Endometrial microvascular endothelial cells (primary cell): ENCODE data around the gene PPP1R7. TPM values are rescaled to one million over a fixed set of nuclear protein-coding genes. Genes with fewer than 3 reads are reported as not detected.
"Not testable (repeated sequence)": the region's sequence is repeated elsewhere in the genome, so short reads cannot be mapped to it uniquely, and the experiment has no call there.

Experiments used
- in situ Hi-C: cut with HindIII; loops from 2 replicates; pipeline ENCODE4 v1.10.0; 2017; ENCODE audit warnings: low sequenced_read_pairs, low pct_unique_long_range_greater_than_20kb; ENCODE audit errors: inconsistent ontology term
- total RNA-seq: library from RNA; depleted of rRNA; stranded (reverse); fragments of >200 nt; gene quantifications from one replicate; pipeline ENCODE4 v1.2.3, GENCODE V29; 2015; ENCODE audit errors: inconsistent ontology term

Gene PPP1R7, protein sequence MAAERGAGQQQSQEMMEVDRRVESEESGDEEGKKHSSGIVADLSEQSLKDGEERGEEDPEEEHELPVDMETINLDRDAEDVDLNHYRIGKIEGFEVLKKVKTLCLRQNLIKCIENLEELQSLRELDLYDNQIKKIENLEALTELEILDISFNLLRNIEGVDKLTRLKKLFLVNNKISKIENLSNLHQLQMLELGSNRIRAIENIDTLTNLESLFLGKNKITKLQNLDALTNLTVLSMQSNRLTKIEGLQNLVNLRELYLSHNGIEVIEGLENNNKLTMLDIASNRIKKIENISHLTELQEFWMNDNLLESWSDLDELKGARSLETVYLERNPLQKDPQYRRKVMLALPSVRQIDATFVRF
- 83.4 TPM for total RNA-seq

DNA sequence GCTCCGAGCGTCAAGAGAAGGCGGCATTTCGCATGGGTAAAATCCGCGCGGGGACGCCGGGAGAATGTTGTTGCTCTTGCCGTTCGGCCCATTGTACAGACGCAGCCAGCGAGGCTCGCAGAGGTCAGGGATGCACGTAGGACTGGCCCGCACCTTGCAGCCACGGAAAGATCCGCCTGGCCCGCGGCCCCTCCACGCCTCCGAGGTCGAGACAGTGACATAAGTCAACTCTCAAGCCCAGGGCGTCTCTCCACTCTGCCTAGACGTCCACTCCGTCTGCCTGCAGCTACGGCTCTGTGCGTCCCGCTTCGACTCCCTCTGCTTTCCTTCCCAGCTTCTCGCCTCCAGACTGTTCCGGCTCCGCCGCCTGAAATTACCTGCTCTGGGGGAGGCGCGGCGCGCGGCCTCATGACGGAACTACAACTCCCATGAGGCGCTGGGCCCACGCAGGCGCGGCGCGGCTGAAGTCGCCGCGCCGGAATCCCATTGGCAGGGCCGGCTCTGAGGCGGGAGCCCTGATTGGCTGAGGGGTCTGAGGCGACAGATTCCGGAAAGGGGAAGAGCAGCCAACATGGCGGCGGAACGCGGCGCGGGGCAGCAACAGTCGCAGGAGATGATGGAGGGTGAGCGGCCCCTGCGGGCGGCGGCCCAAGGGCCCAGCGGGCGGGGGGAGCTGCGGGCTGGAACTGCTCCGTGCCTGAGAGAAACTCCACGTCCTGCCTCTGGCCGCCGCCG, at the start of gene PPP1R7:
Gene PPP1R7, plus strand, starts transcription at position 543 of the 735 bp plus-strand sequence. Its CDS starts 29 bp downstream, at position 572.
- in situ Hi-C loops: no loop called here

DNA sequence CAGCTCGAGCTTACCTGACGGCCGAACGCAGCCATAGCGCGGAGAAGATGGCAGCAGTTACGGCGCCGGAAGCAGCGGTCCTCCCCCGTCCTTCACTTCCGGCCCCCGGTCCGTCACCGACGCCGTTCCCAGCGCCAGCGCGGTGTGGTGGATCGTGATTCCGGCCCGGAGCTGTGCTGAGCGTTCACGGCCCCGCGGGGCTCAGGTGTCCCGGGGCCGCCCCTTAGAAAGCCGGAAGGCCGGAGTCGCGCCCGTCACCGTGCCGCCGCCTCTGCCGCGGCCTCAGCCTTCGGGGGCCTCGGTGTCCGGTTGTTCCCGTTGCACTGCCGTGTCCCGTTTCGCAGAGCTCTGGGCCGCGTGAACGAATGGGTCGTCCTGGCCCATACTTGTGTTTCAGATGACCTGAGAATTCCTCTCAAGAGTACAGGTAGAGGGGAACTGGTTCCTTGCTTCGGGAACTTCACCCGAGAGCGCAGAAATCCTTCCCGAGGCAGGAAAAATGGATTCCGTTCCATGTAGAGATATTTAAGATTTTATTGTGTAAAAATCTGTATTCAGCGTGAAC, 47.9 kb upstream of the PPP1R7 start, which contains the start of gene MTERF4:
Gene MTERF4, minus strand, starts transcription at position 49 of the 565 bp plus-strand sequence. Its CDS starts 14 bp downstream, at position 35.
- in situ Hi-C loops: no loop called here

DNA sequence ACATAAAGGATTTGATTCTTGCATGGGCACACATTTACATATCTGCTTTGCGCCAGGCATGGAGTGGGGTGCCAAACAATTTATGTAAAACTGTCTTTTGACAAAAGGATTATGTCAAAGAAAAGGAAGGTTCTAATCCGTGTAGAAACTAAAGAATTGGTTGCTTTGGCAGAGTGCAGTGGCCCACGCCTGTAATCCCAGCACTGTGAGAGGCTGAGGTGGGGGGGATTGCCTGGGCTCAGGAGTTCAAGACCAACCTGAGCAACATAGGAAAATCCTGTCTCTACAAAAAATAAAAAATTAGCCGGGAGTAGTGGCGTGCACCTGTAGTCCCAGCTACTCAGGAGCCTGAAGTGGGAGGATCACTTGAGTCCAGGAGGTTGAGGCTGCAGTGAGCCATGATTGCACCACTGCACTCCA, 47.1 kb upstream of the PPP1R7 start:
- in situ Hi-C loops: no loop called here

DNA sequence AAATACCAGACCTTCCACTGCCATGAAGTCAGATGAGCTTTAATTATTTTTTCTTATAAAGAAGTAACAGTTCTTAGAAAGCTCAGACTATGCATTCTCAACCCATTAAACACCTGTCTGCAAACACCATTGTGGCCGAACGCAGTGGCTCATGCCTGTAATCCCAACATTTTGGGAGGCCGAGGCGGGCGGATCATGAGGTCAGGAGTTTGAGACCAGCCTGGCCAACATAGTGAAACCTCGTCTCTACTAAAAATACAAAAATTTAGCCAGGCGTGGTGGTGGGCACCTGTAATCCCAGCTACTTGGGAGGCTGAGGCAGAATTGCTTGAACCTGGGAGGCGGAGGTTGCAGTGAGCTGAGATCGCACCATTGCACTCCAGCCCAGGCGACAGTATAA, 45.7 kb upstream of the PPP1R7 start:
- in situ Hi-C loops: not testable (repeated sequence)

DNA sequence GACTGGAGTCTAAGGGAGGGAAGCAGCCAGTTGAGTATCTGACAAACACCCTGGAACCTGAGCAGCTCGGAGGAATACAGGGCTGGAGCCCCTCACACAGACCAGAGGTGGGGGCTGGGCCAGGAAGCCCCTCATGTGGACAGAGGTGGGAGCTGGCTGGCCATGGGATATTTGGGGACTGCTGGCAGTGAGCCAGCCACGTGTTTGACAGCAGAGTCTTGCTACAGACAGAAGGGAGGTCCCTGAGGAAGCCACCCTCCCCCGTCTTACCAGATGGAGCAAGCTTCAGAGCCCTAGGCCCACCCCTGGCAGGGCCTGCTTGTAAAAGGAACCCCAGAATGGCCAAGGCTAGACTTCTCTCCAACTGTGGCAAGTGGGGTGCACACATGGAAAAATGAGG, 44.6 kb upstream of the PPP1R7 start:
- in situ Hi-C loops: no loop called here

DNA sequence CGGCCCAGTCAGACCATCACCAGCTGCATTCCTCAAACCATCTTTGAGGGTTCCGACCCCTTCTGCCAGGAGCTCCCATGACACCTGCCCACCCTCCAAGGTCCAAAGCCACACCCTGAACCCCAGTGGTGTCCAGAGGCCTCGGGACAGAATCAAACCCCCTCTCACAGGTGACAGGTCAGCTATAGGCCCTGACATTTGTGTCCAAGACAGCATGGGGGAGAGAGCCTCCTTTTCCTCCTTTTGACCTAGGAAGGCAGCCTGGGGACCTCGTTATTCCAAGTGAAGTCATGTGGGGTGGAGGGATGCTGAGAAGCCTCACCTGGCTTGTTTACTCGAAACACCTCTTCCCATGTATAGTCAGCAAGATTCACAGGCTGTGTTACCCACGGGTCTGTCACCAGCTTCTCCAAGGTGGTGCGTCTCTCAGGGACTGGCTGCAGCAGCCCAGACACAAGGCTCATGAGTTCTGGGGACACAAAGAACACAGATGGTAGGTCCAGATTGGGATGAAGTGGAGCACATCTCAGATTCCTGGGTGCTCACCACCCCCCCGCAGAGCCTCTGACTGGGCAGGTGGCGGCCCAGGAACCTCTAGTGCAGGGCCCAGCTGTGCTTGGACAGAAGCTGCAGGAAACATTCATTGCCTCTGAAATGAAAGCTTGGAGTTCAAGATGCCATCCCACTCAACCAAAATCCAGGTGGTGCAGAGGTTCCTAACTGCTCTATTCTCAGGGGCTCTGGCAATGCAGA, 43.1 kb upstream of the PPP1R7 start:
- in situ Hi-C loops: no loop called here

DNA sequence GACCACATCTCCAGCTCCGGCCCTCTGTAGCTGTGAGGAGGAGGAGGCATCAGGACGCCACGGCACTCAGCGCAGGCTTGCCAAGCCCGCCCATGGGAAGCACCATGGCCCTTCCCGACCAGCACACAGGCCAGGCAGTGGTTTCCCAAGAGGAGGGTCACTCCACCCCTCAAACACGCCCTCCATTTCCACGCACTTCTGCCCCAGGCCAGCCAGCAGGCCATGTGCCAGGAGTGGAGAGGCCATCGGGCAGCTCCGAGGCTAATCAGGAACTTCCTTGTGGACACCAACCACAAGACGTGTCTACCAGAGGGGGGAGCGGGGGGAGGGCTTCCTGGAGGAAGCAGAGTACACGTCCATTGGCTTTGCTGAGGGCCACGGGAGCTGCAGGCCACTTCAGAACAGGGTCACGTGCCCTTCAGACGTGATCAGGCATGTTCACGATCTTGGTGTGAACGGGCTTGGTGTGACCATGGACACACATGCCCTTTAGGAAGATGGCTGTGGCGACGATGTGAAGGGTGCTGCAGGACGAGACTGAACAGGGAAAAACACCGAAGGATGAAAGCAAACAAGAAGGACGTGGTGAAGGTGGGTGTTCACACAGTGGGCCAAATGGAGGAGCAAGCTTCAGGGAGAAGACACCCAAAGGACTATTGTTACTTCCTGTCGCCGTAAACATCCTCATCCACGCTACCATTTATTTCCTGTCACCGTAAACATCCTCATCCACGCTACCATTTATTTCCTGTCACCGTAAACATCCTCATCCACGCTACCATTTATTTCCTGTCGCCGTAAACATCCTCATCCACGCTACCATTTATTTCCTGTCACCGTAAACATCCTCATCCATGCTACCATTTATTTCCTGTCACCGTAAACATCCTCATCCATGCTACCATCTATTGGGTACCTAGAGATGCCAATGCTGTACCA, 41.7 kb upstream of the PPP1R7 start:
- in situ Hi-C loops: no loop called here

DNA sequence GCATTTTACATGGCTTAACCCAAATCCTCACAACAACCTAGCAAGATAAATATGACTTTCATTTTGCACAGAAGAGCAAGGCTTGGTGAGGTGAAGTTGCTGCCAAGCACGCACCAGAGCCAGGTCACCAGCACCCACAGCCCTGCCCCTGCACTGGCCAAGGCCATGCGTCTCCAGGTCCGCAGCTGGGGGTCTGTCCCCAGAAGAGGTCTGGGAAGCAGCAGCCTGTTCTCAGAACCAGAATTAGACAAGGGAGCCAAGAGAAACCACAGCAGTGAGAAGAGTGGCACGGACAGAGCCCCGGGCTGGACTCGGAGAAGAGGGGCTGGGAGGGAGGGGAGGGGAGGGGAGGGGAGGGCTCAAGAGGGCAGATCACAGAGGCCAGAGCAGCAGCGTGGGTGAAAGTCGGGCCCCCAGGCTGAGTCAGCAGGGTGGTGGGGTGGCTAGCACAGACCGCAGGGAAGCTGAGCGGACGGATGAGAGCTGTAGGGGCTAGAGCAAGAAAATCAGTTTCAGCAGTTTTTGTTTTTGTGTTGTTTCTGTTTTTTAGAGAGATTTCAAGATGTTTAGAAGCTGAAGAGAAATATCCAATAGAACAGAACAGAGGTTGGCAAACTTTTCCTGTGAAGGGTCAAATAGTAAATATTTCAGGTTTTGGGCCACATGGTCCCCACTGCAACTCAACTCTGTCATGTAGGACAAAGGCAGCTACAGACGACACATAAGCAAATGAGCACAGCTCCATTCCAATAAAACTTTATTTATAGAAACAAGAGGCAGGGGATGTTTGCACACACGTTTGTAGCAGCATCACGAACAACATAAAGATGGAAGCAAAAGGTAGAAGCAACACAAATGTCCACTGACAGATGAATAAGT, 40.8 kb upstream of the PPP1R7 start:
- in situ Hi-C loops: no loop called here

DNA sequence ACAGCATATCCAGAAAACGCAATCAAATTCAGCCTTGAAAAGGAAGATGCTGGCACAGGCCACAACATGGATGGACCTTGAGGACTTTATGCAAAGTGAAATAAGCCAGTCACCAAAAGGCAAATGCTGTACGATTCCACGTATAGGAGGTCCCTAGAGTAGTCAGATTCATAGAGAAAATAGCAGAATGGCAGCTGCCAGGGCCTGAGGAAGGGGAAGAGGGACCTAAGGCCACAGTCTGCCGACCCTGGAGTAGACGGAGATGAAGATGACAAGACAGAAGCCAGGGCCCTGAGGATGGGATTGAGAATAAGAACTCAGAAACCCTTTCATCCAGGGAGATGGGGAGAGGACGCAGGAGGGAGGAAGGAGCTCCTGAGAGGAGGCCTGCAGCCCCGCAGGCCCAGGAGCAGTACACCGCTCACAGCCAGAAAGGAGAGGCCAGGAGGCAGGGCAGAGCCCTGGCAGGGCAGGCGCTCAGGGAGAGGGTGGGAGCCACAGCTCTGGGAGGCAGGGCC, 40.1 kb upstream of the PPP1R7 start:
- in situ Hi-C loops: no loop called here

DNA sequence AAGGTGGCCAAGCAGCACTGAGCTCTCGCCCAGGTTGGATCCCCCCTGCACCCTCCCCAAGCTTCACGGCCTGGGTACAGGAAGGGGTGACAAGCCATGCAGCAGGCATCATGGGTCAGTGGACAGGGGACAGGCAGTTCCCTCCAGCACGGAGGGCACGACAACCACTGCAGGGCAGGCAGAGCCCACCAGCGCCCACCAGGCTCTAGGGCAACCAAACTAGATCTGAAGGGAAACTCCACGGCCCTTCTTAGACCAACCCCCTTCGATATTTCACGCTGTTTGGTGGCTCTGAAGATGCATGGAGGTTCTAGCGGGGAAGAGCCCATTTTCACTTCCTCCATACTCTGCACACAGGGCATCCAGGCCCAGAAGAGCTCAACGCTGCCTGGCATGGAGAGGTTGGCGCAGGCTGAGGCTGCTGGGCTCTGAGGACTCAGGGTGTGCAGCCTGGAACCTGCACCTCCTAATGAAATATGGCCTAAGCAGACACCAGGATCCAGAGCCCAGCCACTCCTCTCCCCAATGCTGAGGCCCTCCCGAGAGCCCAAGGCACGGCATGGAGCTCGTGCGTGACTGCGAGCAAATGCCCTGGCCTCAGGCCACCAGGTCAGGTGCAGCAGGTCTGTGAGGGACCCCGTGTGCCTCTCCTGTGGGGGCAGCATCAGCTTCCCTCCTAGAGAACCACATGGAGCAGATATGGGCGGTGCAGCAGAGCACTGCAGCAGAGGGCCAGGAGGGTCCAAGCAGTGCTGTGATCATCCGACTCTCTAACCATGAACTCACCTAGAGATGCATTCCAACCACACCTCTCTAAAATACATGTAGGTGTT, 39.4 kb upstream of the PPP1R7 start:
- in situ Hi-C loops: no loop called here

DNA sequence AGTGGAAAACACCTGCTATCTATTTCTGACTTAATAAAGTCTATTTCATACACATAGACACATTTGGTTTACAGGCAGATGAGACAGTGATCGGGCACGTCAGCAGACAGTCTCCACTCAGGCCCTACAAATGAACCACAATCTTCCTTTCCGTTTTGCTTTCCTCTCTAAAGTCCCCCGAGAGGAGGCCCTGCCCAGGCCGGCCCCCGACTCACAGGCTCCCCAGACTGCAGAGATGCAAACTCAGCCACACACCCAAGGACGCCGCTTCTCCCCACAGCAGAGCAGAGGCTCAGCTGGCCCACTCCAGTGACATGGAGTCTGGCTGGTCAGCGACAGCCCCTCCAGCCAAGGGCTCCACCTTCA, 38.8 kb upstream of the PPP1R7 start:
- in situ Hi-C loops: no loop called here

DNA sequence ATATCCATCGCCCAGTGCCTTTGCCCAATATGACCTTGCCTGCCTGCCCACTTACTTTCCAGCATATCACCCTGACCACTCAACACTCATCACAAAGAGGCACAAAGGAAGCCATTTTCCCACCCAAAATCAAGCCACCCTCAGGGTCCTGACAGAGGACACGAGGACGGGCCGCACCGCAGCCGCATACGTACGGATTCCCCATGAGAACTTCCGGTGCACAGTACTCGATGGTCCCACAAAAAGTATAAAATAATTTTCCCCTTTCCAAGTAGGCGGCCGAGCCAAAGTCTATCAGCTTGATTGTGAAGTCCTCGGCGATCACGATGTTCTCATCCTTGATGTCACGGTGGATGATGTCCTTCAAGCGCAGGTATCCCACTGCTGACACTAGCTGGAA, 38.2 kb upstream of the PPP1R7 start:
- in situ Hi-C loops: no loop called here

DNA sequence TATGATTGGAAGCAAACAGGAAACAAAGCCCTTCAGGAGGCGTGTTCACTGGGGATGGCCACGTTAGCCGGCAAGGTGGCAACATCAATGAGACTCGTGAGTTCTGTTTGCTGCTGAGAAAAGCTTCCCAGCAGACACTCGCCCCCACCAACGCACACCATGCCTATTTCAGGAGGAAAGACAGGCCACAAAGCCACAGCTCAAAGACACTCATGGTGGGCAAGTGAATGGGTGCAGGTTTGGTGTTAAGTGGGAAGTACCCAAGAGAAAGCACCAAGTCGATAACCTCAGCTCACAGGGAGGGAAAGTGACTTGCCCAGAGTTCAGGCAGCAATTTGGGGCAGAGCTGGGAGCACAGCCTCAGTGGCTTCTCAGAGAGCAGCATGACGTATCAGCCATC, 37.7 kb upstream of the PPP1R7 start:
- in situ Hi-C loops: no loop called here

DNA sequence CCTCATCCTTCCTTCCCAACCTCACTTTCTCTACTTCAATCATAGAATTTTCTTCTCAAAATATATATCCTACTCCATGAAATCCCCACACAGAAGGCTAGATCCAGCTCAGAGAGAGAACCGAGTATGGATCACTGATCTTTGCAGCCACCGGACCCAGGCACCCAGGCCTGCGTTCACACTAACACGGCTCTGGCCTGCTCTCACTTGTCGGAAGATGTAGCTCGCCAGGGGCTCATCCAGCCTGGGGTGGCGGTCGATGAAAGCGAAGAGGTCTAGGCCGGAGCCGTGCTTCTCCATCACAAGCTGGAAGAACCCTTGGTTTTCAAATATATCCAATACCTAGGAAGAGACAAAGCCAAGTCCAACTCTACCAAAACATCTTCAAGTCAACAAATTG, 35.4 kb upstream of the PPP1R7 start:
- in situ Hi-C loops: no loop called here

DNA sequence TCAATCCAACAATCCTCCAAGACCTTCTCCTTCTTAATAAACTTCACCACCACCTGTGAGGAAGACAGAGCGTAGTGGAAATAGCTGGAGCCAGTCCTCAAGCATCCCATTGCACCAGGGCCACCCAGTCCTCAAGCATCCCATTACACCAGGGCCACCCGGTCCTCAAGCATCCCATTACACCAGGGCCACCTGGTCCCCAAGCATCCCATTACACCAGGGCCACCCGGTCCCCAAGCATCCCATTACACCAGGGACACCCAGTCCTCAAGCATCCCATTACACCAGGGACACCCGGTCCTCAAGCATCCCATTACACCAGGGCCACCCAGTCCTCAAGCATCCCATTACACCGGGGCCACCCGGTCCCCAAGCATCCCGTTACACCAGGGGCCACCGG, 34.9 kb upstream of the PPP1R7 start:
- in situ Hi-C loops: no loop called here
